ENCODE data around the gene TTC34. TPM values are rescaled to one million over a fixed set of nuclear protein-coding genes. Genes with fewer than 3 reads are reported as not detected.

TTC34 gene
- total RNA-seq, 1 experiment from 2014 or later: 0.61 TPM

- TF ChIP-seq AFF4 (CRISPR knock-in tag; IDR thresholded peaks at IDR 0.05; ENCODE audit: borderline replicate concordance) (no peak), ZNF281 (CRISPR knock-in tag; IDR thresholded peaks at IDR 0.05) (no peak), RELA (CRISPR knock-in tag; IDR thresholded peaks at IDR 0.05; ENCODE audit: borderline replicate concordance) (no peak), USF1 (CRISPR knock-in tag; IDR thresholded peaks at IDR 0.05) (no peak), NFYB (CRISPR knock-in tag; conservative IDR thresholded peaks at IDR 0.05; ENCODE audit: low read depth) (no peak), GRHL2 (CRISPR knock-in tag; IDR thresholded peaks at IDR 0.05; ENCODE audit: insufficient replicate concordance, severe bottlenecking) (no peak)
These were observed 198.5 kb downstream of the TTC34 start (continued) for GRCh38 chr1:2602866-2603520.

- Mint-ChIP-seq H3K36me3 (no peaks in the 10 kb centered on the region), H3K27me3 (ENCODE audit: low read depth) (no peaks in the 10 kb centered on the region; the same call in 1 of the 2 replicates), H3K4me1 (no peaks in the 10 kb centered on the region), H3K9me3 (peaks cover 9% of the 10 kb centered on the region), H3K27ac (no peak overlapping the region), H3K4me3 (no peak overlapping the region)
- DNase-seq (ENCODE audit: low spot score) (no peak), ATAC-seq (no peak)
- TF ChIP-seq ZNF121 (CRISPR knock-in tag; IDR thresholded peaks at IDR 0.05) (no peak), ZNF219 (CRISPR knock-in tag; IDR thresholded peaks at IDR 0.05; ENCODE audit: borderline replicate concordance) (no peak), HMGA2 (CRISPR knock-in tag; IDR thresholded peaks at IDR 0.05) (no peak), ZMAT4 (CRISPR knock-in tag; IDR thresholded peaks at IDR 0.05) (no peak), ZBTB43 (CRISPR knock-in tag; IDR thresholded peaks at IDR 0.05) (no peak), ERG (CRISPR knock-in tag; IDR thresholded peaks at IDR 0.05) (no peak), SP1 (CRISPR knock-in tag; conservative IDR thresholded peaks at IDR 0.05) (no peak), ZNF416 (CRISPR knock-in tag; IDR thresholded peaks at IDR 0.05) (no peak), MLX (CRISPR knock-in tag; IDR thresholded peaks at IDR 0.05) (no peak), HMGXB4 (CRISPR knock-in tag; IDR thresholded peaks at IDR 0.05) (no peak), FOXJ3 (CRISPR knock-in tag; IDR thresholded peaks at IDR 0.05; ENCODE audit: borderline replicate concordance) (no peak), SMAD3 (CRISPR knock-in tag; IDR thresholded peaks at IDR 0.05; ENCODE audit: borderline replicate concordance) (no peak), ZNF138 (CRISPR knock-in tag; conservative IDR thresholded peaks at IDR 0.05) (no peak), ZNF423 (CRISPR knock-in tag; IDR thresholded peaks at IDR 0.05) (no peak), NR2C2 (CRISPR knock-in tag; IDR thresholded peaks at IDR 0.05) (no peak), TEAD4 (CRISPR knock-in tag; IDR thresholded peaks at IDR 0.05) (no peak), GABPB1 (CRISPR knock-in tag; IDR thresholded peaks at IDR 0.05) (no peak)
- ChIA-PET CTCF (interaction anchor here (1.1 kb wide), 1 partner anchor 54 kb away, joined by 3 read pairs; no protein-coding TSS in a partner anchor), POLR2A (no interaction called here)
These were observed 199.1 kb downstream of the TTC34 start for GRCh38 chr1:2602311-2602835.
